ENCODE measurements around the gene ZFAND2A.

DNA sequence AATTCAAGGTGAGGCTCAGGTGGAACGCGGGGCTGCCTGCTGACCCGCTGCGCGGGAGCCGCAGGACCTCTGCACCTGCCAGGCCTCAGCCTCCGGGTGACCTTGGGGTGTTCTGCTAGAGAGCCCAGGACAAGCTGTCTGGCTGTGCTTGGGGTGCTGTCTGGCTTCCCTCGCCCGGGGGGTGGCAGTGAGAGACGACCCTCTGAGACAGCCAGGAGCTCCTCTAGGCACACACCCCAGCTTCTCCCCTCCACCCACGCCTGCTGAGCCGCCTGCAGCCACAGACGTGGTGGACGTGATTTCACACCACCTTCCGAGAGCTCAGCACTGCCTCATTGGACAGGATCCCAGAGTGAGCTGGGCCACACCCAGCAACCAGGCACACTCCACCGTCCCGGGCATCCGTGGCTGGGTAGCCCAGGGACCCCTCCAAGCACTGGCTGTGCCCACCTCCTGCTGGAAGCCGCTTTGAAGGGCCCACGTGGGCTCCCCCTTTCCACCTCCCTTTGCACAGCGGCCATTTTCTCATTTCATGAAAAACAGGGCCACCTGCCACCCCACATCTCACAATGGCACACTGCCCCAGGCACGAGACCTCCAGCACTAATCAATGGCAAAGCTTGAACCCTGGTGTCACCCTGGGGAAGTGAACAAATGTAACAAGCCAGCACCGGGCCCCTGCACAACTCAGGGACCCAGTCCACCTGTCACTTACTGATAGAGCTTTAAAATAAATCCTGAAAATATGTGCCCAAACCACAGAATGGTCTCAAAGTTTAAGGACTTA is 35.0 kb downstream of the ZFAND2A start:
- TF ChIP-seq CTCF (IDR thresholded peaks at IDR 0.05; ENCODE audit: insufficient read depth, low read length): no peak
- no peak for TF ChIP-seq POLR2AphosphoS5 (IDR thresholded peaks at IDR 0.05; ENCODE audit: low read depth)
- TF ChIP-seq, protein P1, sequence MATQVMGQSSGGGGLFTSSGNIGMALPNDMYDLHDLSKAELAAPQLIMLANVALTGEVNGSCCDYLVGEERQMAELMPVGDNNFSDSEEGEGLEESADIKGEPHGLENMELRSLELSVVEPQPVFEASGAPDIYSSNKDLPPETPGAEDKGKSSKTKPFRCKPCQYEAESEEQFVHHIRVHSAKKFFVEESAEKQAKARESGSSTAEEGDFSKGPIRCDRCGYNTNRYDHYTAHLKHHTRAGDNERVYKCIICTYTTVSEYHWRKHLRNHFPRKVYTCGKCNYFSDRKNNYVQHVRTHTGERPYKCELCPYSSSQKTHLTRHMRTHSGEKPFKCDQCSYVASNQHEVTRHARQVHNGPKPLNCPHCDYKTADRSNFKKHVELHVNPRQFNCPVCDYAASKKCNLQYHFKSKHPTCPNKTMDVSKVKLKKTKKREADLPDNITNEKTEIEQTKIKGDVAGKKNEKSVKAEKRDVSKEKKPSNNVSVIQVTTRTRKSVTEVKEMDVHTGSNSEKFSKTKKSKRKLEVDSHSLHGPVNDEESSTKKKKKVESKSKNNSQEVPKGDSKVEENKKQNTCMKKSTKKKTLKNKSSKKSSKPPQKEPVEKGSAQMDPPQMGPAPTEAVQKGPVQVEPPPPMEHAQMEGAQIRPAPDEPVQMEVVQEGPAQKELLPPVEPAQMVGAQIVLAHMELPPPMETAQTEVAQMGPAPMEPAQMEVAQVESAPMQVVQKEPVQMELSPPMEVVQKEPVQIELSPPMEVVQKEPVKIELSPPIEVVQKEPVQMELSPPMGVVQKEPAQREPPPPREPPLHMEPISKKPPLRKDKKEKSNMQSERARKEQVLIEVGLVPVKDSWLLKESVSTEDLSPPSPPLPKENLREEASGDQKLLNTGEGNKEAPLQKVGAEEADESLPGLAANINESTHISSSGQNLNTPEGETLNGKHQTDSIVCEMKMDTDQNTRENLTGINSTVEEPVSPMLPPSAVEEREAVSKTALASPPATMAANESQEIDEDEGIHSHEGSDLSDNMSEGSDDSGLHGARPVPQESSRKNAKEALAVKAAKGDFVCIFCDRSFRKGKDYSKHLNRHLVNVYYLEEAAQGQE (IDR thresholded peaks at IDR 0.05; ENCODE audit: insufficient replicate concordance, low read depth): no peak
- TF ChIP-seq GABPA (IDR thresholded peaks at IDR 0.05; ENCODE audit: low read depth): no peak
- TF ChIP-seq SPI1 (IDR thresholded peaks at IDR 0.05; ENCODE audit: borderline replicate concordance, low read depth): no peak
